MCF 10A (cell line): ENCODE data around the gene LIPE. TPM values are rescaled to one million over a fixed set of nuclear protein-coding genes. Genes with fewer than 3 reads are reported as not detected.

Experiments
- BruUV-seq: library from RNA; stranded (reverse); fragments of 400-500 nt; replicated peaks from 2 replicates; lab custom pipeline; 2021; lab: Mats Ljungman, UMichigan
- CTCF ChIA-PET: fragments of 300-600 bp; sonication (Branson Sonifier 250); formaldehyde crosslinking; extraction: SDS; loops from one replicate; lab custom pipeline; 2021; ENCODE audit warnings: antibody characterized with exemption, inconsistent platforms; lab: Yijun Ruan, JAX
- POLR2A ChIA-PET: fragments of 300-600, 350-650 bp; sonication (Branson Sonifier 250); formaldehyde crosslinking; extraction: SDS; loops from one replicate; lab custom pipeline; 2020; ENCODE audit warnings: antibody characterized with exemption, inconsistent platforms; lab: Yijun Ruan, JAX
- DNase-seq: peaks from one replicate; pipeline ENCODE4 v3.0.0-alpha.2; 2018; ENCODE audit not compliant: unreplicated experiment
- H3K27ac Mint-ChIP-seq: one replicate; pipeline ENCODE4 v1.8.0; 2022; ENCODE audit warnings: mild to moderate bottlenecking, low read depth, mixed read lengths; ENCODE audit not compliant: unreplicated experiment
- H3K27me3 Mint-ChIP-seq: one replicate; pipeline ENCODE4 v1.8.0; 2022; ENCODE audit warnings: mixed read lengths; ENCODE audit not compliant: insufficient read depth, unreplicated experiment
- H3K36me3 Mint-ChIP-seq: one replicate; pipeline ENCODE4 v1.8.0; 2022; ENCODE audit warnings: mild to moderate bottlenecking, moderate library complexity, mixed read lengths; ENCODE audit not compliant: insufficient read depth, unreplicated experiment
- H3K4me1 Mint-ChIP-seq: one replicate; pipeline ENCODE4 v1.8.0; 2022; ENCODE audit warnings: mixed read lengths; ENCODE audit not compliant: insufficient read depth, unreplicated experiment
- H3K4me3 Mint-ChIP-seq: one replicate; pipeline ENCODE4 v1.8.0; 2022; ENCODE audit warnings: mild to moderate bottlenecking, moderate library complexity, mixed read lengths; ENCODE audit not compliant: unreplicated experiment
- H3K9me3 Mint-ChIP-seq: one replicate; pipeline ENCODE4 v1.8.0; 2022; ENCODE audit warnings: mixed read lengths; ENCODE audit not compliant: unreplicated experiment
- CTCF ChIP-seq: fragments of 200-600 bp; IDR thresholded peaks from one replicate; pipeline ENCODE4 v1.8.0; 2022; ENCODE audit warnings: antibody characterized with exemption, mild to moderate bottlenecking; ENCODE audit not compliant: unreplicated experiment
- intact Hi-C: fragments of 100-400 bp; cut with micrococcal nuclease; formaldehyde crosslinking; loops from 2 replicates; pipeline ENCODE4 v1.14.1; 2022
- total RNA-seq: library from RNA; stranded (reverse); gene quantifications from 2 replicates; pipeline ENCODE4 v1.2.3, GENCODE V29; 2022

The LIPE gene
- total RNA-seq, 1 experiment from 2014 or later: 11.7 TPM

DNA sequence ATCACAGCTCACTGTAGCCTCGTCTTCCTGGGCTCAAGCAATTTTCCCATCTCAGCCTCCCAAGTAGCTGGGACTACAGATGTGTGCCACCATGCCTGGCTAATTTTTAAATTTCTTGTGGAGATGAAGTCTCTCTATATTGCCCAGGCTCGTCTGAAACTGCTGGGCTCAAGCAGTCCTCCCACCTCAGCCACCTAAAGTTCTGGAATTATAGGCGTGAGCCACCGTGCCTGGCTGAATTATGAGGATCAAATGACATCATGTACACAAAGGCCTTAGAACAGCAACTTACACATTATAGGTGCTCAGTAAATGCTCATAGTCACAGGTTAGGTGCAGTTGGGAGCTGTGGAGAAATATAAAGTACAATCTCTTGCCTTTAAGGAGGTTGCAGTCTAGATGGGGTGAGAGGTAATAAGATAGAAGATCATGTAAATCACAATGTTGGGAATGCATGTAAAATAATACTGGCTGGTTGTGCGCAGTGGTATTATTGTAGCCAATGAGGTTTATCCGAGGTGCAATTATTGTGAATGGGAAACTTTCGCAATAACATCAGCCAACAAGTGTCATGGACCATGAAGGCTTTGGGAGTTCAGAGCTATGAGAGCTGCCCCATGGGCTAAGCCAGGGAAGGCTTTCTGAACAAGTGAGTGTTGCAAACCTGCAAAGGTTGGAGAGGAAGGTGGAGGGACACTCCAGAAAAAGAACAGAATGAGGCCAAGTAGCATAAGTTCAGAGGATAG, 45.4 kb upstream of the LIPE start:
- no peak for DNase-seq
- TF ChIP-seq CTCF: no peak
- peaks cover 5% of the 10 kb centered on the region for H3K4me1 Mint-ChIP-seq
- H3K4me3 Mint-ChIP-seq: no peak overlapping the region
- no TSS peak for BruUV-seq
- POLR2A ChIA-PET: no interaction called here
- H3K36me3 Mint-ChIP-seq: no peaks in the 10 kb centered on the region
- intact Hi-C loops: no loop called here
- no peak overlapping the region for H3K27ac Mint-ChIP-seq
- peaks cover 13% of the 10 kb centered on the region for H3K27me3 Mint-ChIP-seq
- H3K9me3 Mint-ChIP-seq: no peaks in the 10 kb centered on the region
- CTCF ChIA-PET: interaction anchor here (0.9 to 7.3 kb wide), 4 partner anchors 22 to 101 kb away, joined by 3 to 35 read pairs (median 3); no protein-coding TSS in a partner anchor

DNA sequence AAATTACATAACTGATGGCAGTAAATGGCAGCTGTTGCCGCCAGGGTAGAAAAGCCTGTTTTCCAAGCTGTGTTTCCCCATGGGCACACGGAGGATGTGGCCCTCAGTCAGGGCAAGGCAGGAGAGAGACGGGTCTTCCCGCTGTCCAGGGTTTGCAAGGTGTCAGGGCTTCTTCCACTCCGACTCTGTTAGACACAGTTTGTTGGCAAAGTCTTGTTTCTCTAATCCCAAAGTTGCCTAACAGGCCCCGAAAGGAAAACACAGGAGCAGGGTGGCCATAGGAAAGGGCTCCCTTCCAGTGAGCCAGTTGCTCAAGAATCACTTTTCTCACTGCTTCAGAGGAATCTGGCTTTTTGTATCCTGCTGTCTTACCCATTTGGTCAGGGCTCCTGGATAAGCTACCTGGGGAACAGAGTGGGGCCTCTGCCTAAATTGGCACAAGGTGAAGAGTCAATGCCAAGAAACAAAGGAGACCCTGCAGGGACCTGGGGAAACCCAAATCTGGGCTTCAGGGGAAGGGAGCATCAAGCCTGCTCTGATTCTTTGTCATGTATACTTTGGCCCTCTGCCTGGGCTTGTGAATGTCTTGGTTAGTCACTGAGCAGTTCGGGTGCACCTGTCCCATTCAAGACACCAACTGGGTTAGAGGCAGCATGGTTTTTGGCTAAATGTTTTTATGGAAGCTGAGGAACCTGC, 44.5 kb upstream of the LIPE start:
- H3K9me3 Mint-ChIP-seq: no peaks in the 10 kb centered on the region
- H3K27ac Mint-ChIP-seq: no peak overlapping the region
- BruUV-seq: no TSS peak
- H3K36me3 Mint-ChIP-seq: no peaks in the 10 kb centered on the region
- no peak overlapping the region for H3K4me3 Mint-ChIP-seq
- intact Hi-C loops: no loop called here
- TF ChIP-seq CTCF: no peak
- H3K27me3 Mint-ChIP-seq: peaks cover 13% of the 10 kb centered on the region
- POLR2A ChIA-PET: no interaction called here
- CTCF ChIA-PET: interaction anchor here (0.9 to 7.3 kb wide), 4 partner anchors 21 to 102 kb away, joined by 3 to 35 read pairs (median 4); no protein-coding TSS in a partner anchor
- H3K4me1 Mint-ChIP-seq: peaks cover 5% of the 10 kb centered on the region
- DNase-seq: peak; percentile 68

- no peak for DNase-seq
- H3K4me1 Mint-ChIP-seq: peaks cover 5% of the 10 kb centered on the region
- ChIA-PET CTCF (interaction anchor here (0.7 to 7.3 kb wide), 4 partner anchors 15 to 94 kb away, joined by 4 to 35 read pairs (median 6); no protein-coding TSS in a partner anchor), POLR2A (no interaction called here)
- H3K9me3 Mint-ChIP-seq: no peaks in the 10 kb centered on the region
- no TSS peak for BruUV-seq
- H3K4me3 Mint-ChIP-seq: no peak overlapping the region
- H3K27ac Mint-ChIP-seq: peak overlapping the region; percentile 18
- no peaks in the 10 kb centered on the region for H3K36me3 Mint-ChIP-seq
- intact Hi-C loops: no loop called here
- H3K27me3 Mint-ChIP-seq: peaks cover 13% of the 10 kb centered on the region
- no peak for TF ChIP-seq CTCF
Measured at GRCh38 chr19:42469311-42470235, 42.4 kb upstream of the LIPE start.
